CD4-positive, alpha-beta memory T cell (primary cell): ENCODE data around the gene HUS1. TPM values are rescaled to one million over a fixed set of nuclear protein-coding genes. Genes with fewer than 3 reads are reported as not detected.

Source experiments
- CTCF ChIA-PET: fragments of 350-600 bp; sonication (Branson Sonifier 250); formaldehyde crosslinking; loops from one replicate; lab custom pipeline; 2021; ENCODE audit warnings: inconsistent platforms; ENCODE audit not compliant: partially characterized antibody; lab: Charles Lee
- POLR2A ChIA-PET: fragments of 350-600 bp; sonication (Branson Sonifier 250); formaldehyde crosslinking; loops from one replicate; lab custom pipeline; 2021; ENCODE audit not compliant: partially characterized antibody; lab: Charles Lee
- DNase-seq, 5 donors: peaks; one replicate each; pipeline versions ENCODE4 v3.0.0 to v3.0.0-alpha.2; 2020 to 2022; ENCODE audit warnings: mixed read lengths in 1 of 5
- H3K27ac ChIP-seq: one replicate; pipeline ENCODE4 v1.7.0; 2013; ENCODE audit warnings: low read depth, low read length
- H3K27me3 ChIP-seq: 2 replicates; pipeline ENCODE4 v1.7.0; 2013; ENCODE audit warnings: mild to moderate bottlenecking, low read length, moderate library complexity; ENCODE audit not compliant: insufficient read depth
- H3K36me3 ChIP-seq: 2 replicates; pipeline ENCODE4 v1.7.0; 2013; ENCODE audit warnings: mild to moderate bottlenecking, low read length, moderate library complexity; ENCODE audit not compliant: insufficient read depth
- H3K4me1 ChIP-seq: 2 replicates; pipeline ENCODE4 v1.7.0; 2013; ENCODE audit warnings: mild to moderate bottlenecking, low read length, moderate library complexity; ENCODE audit not compliant: insufficient read depth
- H3K4me3 ChIP-seq, 2 donors: one replicate each; pipeline ENCODE4 v1.7.0; 2013; ENCODE audit warnings: low read length in 2 of 2, mild to moderate bottlenecking in 1 of 2
- H3K9me3 ChIP-seq, 2 donors: one replicate each; pipeline ENCODE4 v1.7.0; 2013; ENCODE audit warnings: low read length in 2 of 2, control low read depth in 1 of 2; ENCODE audit not compliant: control insufficient read depth in 1 of 2
- H3K27ac Mint-ChIP-seq, 7 donors: one replicate each; pipeline ENCODE4 v1.8.0; 2020 to 2021; ENCODE audit warnings: mixed read lengths in 7 of 7, mild to moderate bottlenecking in 6 of 7, inconsistent platforms in 3 of 7, moderate library complexity in 3 of 7
- H3K27me3 Mint-ChIP-seq, 2 donors: one replicate each; pipeline ENCODE4 v1.8.0; 2020 to 2021; ENCODE audit warnings: mixed read lengths in 2 of 2
- H3K36me3 Mint-ChIP-seq, 2 donors: one replicate each; pipeline ENCODE4 v1.8.0; 2020 to 2021; ENCODE audit warnings: mixed read lengths in 2 of 2, inconsistent platforms in 1 of 2, mild to moderate bottlenecking in 1 of 2
- H3K4me1 Mint-ChIP-seq, 4 donors: one replicate each; pipeline ENCODE4 v1.8.0; 2020 to 2021; ENCODE audit warnings: mixed read lengths in 4 of 4, mild to moderate bottlenecking in 1 of 4
- H3K4me3 Mint-ChIP-seq, 8 donors: one replicate each; pipeline ENCODE4 v1.8.0; 2020 to 2021; ENCODE audit warnings: mixed read lengths in 8 of 8, mild to moderate bottlenecking in 7 of 8, moderate library complexity in 6 of 8, inconsistent platforms in 3 of 8
- H3K9me3 Mint-ChIP-seq, 8 donors: one replicate each; pipeline ENCODE4 v1.8.0; 2020 to 2021; ENCODE audit warnings: mixed read lengths in 8 of 8, mild to moderate bottlenecking in 5 of 8, inconsistent platforms in 3 of 8, moderate library complexity in 1 of 8
- intact Hi-C: fragments of 100-400 bp; cut with micrococcal nuclease; formaldehyde crosslinking; loops from one replicate; pipeline ENCODE4 v1.15.1; 2023
- polyA plus RNA-seq, 2 donors: library from polyadenylated mRNA; unstranded; fragments of 300-500 nt; fragmentation: Illumina TruSeq; gene quantifications; one replicate each; pipeline ENCODE4 v1.2.3, GENCODE V29; 2021
- total RNA-seq, 2 experiments: library from RNA; stranded (reverse); gene quantifications; one replicate each; pipeline ENCODE4 v1.2.3, GENCODE V29; 2021

HUS1 gene
- total RNA-seq, result 10 to 100 TPM; 72.5 to 74.1 TPM
- 10 to 100 TPM; 39.7 to 53.9 TPM for polyA plus RNA-seq

DNA sequence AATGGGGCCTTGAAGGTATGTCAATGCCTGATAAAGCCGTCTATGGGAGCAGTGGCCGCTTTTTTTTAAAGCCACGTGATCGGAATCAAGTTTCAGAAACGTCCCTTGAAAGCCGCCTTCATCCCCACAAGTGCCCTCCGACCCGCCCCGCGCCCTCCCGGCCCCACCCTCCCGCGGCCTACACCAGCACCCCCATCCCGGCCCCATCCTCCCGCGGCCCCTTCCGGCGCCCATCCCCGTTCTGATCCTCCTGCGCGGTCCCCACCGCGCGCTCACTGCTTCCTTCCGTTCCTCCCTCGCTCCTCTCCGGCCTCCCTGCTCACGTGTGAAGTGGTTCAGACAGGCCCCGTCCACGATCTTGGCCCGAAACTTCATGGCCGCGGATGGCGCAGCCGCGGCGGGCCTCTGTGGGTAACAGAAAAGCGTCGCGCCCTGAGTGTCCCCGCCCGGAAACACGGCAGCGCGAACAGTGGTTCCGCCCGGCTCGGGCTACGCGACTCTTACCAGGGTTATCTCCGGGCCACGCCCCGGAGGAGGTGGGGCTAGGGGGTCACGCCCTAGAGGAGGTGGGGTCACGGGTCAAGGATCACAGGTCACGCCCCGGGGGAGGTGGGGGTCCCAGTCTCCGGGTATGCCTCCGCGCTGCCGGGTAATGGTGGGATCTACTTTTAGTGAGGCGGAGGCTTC is at the start of gene HUS1:
Gene HUS1, minus strand, starts transcription at position 471 of the 687 bp plus-strand sequence. Its CDS starts 96 bp downstream, at position 375.
- Mint-ChIP-seq H3K4me1 (peaks cover 14 to 32% (median 24%) of the 10 kb centered on the region in 4 donors), H3K9me3 (peaks cover 0 to 5% (median 0%) of the 10 kb centered on the region in 8 donors), H3K27ac (peak within 1 kb of the TSS; percentile 97 to 100 (median 98)), H3K4me3 (peak within 1 kb of the TSS; percentile 92 to 99 (median 95)), H3K27me3 (no peaks in the 10 kb centered on the region), H3K36me3 (peaks cover 23 to 40% of the 10 kb centered on the region in 2 donors)
- CTCF ChIA-PET, result interaction anchor here (1.0 to 2.1 kb wide), 8 partner anchors 9 to 131 kb away, joined by 3 to 14 read pairs (median 6); no protein-coding TSS in a partner anchor
- peak; percentile 89 to 94 (median 90) for DNase-seq
- no peaks in the 10 kb centered on the region for H3K9me3 ChIP-seq
- POLR2A ChIA-PET, result interaction anchor here (1.0 to 1.8 kb wide), 3 partner anchors 12 to 109 kb away, joined by 4 to 9 read pairs (median 6); partner anchors contain the start of gene UPP1
- peak within 1 kb of the TSS; percentile 83 for H3K27ac ChIP-seq
- H3K27me3 ChIP-seq, result no peaks in the 10 kb centered on the region
- peaks cover 38% of the 10 kb centered on the region for H3K36me3 ChIP-seq
- intact Hi-C loops, result loop anchor here (1.0 kb wide), 4 partner anchors 12 to 131 kb away; partner anchors contain the start of genes C7orf57 and UPP1
- peak within 1 kb of the TSS; percentile 72 to 81 for H3K4me3 ChIP-seq
- H3K4me1 ChIP-seq, result peaks cover 23% of the 10 kb centered on the region

DNA sequence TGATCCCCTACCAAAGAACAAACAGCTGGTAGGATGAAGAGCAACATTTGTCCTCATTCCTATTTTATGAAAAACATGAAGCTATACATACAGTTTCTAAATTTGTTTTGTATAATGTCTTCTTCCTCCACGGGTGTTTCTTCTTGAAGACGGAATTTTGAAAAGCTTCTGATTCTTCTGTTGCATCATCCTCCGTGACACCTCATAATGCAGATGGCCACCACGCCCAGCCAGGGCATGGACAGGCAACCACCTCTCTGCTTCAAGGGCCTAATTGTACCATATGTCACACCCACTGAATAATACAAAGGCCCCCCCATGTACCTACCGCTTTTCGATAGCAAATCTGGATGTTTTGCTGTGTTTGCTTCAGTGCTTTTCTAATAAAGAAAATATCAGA is 49.5 kb upstream of the HUS1 start, which contains the start of gene SUN3:
Gene SUN3, minus strand, starts transcription at position 170 of the 400 bp plus-strand sequence. Its CDS starts 169 bp downstream, at position 1.
- POLR2A ChIA-PET, result interaction anchor here (1.7 kb wide), 1 partner anchor 10 kb away, joined by 4 read pairs; no protein-coding TSS in a partner anchor
- no peak within 1 kb of the TSS for H3K27ac Mint-ChIP-seq
- H3K27me3 Mint-ChIP-seq, result peaks cover 11 to 14% of the 10 kb centered on the region in 2 donors

DNA sequence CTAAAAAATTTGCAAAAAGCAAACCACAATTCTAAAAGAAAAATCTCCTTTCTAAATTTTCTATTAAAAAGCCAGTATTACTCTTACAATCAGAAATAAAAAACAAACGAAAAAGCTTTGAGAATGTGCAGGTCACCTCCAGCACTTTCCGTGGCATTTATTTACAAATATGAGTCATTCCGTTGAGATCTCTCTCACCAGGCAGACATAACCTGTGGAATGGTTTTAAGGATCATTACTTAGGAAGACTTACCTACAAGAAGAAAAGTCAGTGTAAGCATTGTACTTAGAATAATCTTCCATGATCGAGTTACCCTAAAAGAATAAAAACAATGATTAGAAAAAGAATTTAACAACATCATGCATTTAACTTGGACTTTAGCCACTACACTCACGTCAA is 46.2 kb upstream of the HUS1 start:
- DNase-seq, result no peak
- Mint-ChIP-seq H3K27ac (no peak overlapping the region), H3K36me3 (no peaks in the 10 kb centered on the region), H3K27me3 (peaks cover 6 to 15% of the 10 kb centered on the region in 2 donors), H3K4me1 (no peaks in the 10 kb centered on the region), H3K4me3 (no peak overlapping the region), H3K9me3 (peaks cover 0 to 35% (median 21%) of the 10 kb centered on the region in 8 donors)
- intact Hi-C loops, result no loop called here
- H3K4me3 ChIP-seq, result no peak overlapping the region
- H3K27ac ChIP-seq, result no peak overlapping the region
- H3K4me1 ChIP-seq, result no peaks in the 10 kb centered on the region
- CTCF ChIA-PET, result interaction anchor here (1.2 kb wide), 1 partner anchor 85 kb away, joined by 3 read pairs; no protein-coding TSS in a partner anchor
- POLR2A ChIA-PET, result no interaction called here
- H3K27me3 ChIP-seq, result no peaks in the 10 kb centered on the region
- no peaks in the 10 kb centered on the region for H3K36me3 ChIP-seq
- no peaks in the 10 kb centered on the region for H3K9me3 ChIP-seq

More for the DNA sequence above, 49.5 kb upstream of the HUS1 start, which contains the start of gene SUN3:
- Histone ChIP-seq H3K4me1 (no peaks in the 10 kb centered on the region), H3K27ac (no peak within 1 kb of the TSS), H3K27me3 (no peaks in the 10 kb centered on the region), H3K4me3 (no peak within 1 kb of the TSS), H3K9me3 (no peaks in the 10 kb centered on the region), H3K36me3 (no peaks in the 10 kb centered on the region)
- Mint-ChIP-seq H3K4me3 (no peak within 1 kb of the TSS), H3K9me3 (peaks cover 0 to 8% (median 7%) of the 10 kb centered on the region in 8 donors), H3K36me3 (no peaks in the 10 kb centered on the region), H3K4me1 (no peaks in the 10 kb centered on the region)
- intact Hi-C loops, result no loop called here
- no peak for DNase-seq
- CTCF ChIA-PET, result no interaction called here

DNA sequence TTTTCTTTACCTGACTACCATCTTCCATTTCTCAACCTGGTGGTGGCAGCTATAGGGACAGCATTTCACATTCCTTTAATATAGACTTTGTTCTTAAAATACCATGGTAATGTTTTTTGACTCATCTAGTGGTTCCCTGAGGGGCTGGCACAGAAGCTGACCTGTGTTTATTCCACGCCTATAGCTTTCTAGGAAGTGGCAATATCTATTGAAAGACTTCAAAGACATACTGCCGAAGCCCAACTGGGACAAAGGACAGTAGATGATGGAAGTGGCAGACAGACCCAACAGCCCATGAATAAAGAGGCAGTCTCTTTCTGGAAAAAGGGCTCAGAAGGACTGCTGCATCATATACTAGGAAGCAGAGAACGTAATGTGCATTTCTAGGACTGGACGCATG is 38.3 kb upstream of the HUS1 start:
- CTCF ChIA-PET, result no interaction called here
- peaks cover 0 to 31% (median 18%) of the 10 kb centered on the region in 8 donors for H3K9me3 Mint-ChIP-seq

DNA sequence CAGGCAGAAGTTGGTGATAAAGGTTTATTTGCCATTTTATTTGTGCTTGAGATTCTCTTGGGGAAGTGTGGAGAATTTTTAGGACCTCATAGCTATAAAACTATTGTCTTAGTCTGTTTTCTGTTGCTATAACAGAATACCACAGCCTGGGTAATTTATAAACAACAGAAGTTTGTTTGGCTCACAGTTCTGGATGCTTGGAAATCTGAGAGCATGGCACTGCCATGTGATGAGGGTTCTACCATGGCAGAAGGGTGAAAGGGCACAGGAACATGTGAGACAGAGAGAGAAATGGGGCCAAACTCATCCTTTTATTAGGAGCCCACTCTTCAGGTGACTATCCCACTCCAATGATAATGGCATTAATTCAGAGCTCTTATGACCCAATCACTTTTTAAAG is 37.2 kb upstream of the HUS1 start:
- Mint-ChIP-seq H3K27ac (no peak overlapping the region), H3K36me3 (no peaks in the 10 kb centered on the region), H3K27me3 (peaks cover 4 to 10% of the 10 kb centered on the region in 2 donors), H3K9me3 (peaks cover 0 to 28% (median 15%) of the 10 kb centered on the region in 8 donors), H3K4me1 (no peaks in the 10 kb centered on the region), H3K4me3 (no peak overlapping the region)
- H3K9me3 ChIP-seq, result no peaks in the 10 kb centered on the region
- H3K27me3 ChIP-seq, result peaks cover 5% of the 10 kb centered on the region
- H3K36me3 ChIP-seq, result no peaks in the 10 kb centered on the region
- H3K27ac ChIP-seq, result no peak overlapping the region
- POLR2A ChIA-PET, result no interaction called here
- DNase-seq, result no peak
- no peak overlapping the region for H3K4me3 ChIP-seq
- no peaks in the 10 kb centered on the region for H3K4me1 ChIP-seq
- intact Hi-C loops, result no loop called here
- CTCF ChIA-PET, result no interaction called here

More for the DNA sequence above, 38.3 kb upstream of the HUS1 start:
- intact Hi-C loops, result no loop called here
- no peak overlapping the region for H3K27ac Mint-ChIP-seq
- no peak overlapping the region for H3K4me3 ChIP-seq
- no peaks in the 10 kb centered on the region for H3K36me3 ChIP-seq
- H3K4me1 Mint-ChIP-seq, result no peaks in the 10 kb centered on the region
- peaks cover 4 to 10% of the 10 kb centered on the region in 2 donors for H3K27me3 Mint-ChIP-seq
- POLR2A ChIA-PET, result no interaction called here
- H3K4me3 Mint-ChIP-seq, result no peak overlapping the region
- H3K9me3 ChIP-seq, result no peaks in the 10 kb centered on the region
- DNase-seq, result no peak
- H3K27ac ChIP-seq, result no peak overlapping the region
- H3K36me3 Mint-ChIP-seq, result no peaks in the 10 kb centered on the region
- H3K4me1 ChIP-seq, result no peaks in the 10 kb centered on the region
- H3K27me3 ChIP-seq, result peaks cover 5% of the 10 kb centered on the region

DNA sequence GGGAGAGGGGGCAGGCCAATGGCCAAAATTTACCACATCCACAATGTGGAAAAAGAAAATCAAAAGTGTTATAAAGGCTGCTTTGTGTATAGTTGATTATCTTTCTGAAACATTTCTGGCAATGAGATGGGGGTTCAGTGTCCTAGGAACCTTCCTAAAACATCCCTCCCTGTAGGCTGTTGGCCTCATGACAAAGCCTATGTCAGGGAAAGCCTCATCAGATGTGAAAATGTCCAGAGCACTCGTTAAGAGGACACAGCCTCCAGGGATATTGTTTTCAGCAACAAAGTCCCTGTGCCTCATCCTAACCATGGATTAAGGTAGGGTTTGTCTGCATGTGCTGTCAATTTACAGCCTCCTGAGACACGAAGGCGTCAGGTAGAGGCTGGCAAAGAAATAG is 32.5 kb upstream of the HUS1 start:
- intact Hi-C loops, result no loop called here

DNA sequence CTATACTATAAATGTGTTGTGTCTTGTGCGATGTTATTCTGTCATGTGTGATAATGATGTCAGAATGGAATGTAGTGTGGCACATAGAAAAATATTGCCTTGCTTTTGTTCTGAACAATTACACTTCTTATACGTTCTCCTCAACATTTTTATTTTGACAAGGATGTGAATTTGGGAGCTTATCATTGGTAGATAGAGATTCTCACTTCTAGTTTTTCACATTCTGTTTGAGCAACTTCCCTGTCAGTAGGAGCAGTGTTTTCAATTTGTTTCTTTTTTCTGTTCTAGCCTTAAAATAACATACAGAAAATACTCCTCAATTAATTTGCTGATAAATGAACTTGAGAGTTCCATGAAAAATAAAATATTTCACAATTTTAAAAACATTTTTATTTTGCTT is 31.9 kb upstream of the HUS1 start:
- Histone ChIP-seq H3K27ac (no peak overlapping the region), H3K36me3 (no peaks in the 10 kb centered on the region), H3K9me3 (no peaks in the 10 kb centered on the region), H3K27me3 (no peaks in the 10 kb centered on the region), H3K4me3 (no peak overlapping the region), H3K4me1 (no peaks in the 10 kb centered on the region)
- Mint-ChIP-seq H3K4me3 (no peak overlapping the region), H3K27me3 (peaks cover 5 to 7% of the 10 kb centered on the region in 2 donors), H3K27ac (peak overlapping the region in 1 of 7 donors; percentile 38), H3K36me3 (no peaks in the 10 kb centered on the region), H3K9me3 (peaks cover 0 to 5% (median 0%) of the 10 kb centered on the region in 8 donors), H3K4me1 (no peaks in the 10 kb centered on the region)
- ChIA-PET CTCF (no interaction called here), POLR2A (no interaction called here)
- intact Hi-C loops, result no loop called here
- DNase-seq, result no peak

More for the DNA sequence above, 32.5 kb upstream of the HUS1 start:
- Mint-ChIP-seq H3K9me3 (peaks cover 0 to 5% (median 0%) of the 10 kb centered on the region in 8 donors), H3K27me3 (peaks cover 7% of the 10 kb centered on the region in 2 donors), H3K4me1 (no peaks in the 10 kb centered on the region), H3K4me3 (no peak overlapping the region), H3K36me3 (no peaks in the 10 kb centered on the region), H3K27ac (no peak overlapping the region)
- H3K27me3 ChIP-seq, result no peaks in the 10 kb centered on the region
- ChIA-PET POLR2A (no interaction called here), CTCF (interaction anchor here (1.5 kb wide), 1 partner anchor 20 kb away, joined by 6 read pairs; no protein-coding TSS in a partner anchor)
- no peaks in the 10 kb centered on the region for H3K36me3 ChIP-seq
- no peak overlapping the region for H3K27ac ChIP-seq
- H3K4me3 ChIP-seq, result no peak overlapping the region
- no peak for DNase-seq
- no peaks in the 10 kb centered on the region for H3K9me3 ChIP-seq
- H3K4me1 ChIP-seq, result no peaks in the 10 kb centered on the region
